Cardiac muscle cell (in vitro differentiated cells and primary cell): ENCODE measurements around the gene PSME1. TPM values are rescaled to one million over a fixed set of nuclear protein-coding genes. Genes with fewer than 3 reads are reported as not detected.

Source experiments
- DNase-seq, 2 donors: peaks; one replicate each; pipeline versions ENCODE4 v3.0.0 to v3.0.0-alpha.2; 2010 to 2017; ENCODE audit warnings: low read depth in 1 of 2, low spot score in 1 of 2
- H3K27ac ChIP-seq: fragments of 200-600 bp; sonication (generic); 2 replicates; pipeline ENCODE4 v1.5.1; 2016
- H3K27me3 ChIP-seq: fragments of 200-600 bp; sonication (generic); 2 replicates; pipeline ENCODE4 v1.6.0; 2016; ENCODE audit warnings: control low read depth
- H3K36me3 ChIP-seq: fragments of 200-600 bp; sonication (generic); 2 replicates; pipeline ENCODE4 v1.5.1; 2016; ENCODE audit warnings: control low read depth
- H3K4me1 ChIP-seq: fragments of 200-600 bp; sonication (generic); 2 replicates; pipeline ENCODE4 v1.8.1; 2017; ENCODE audit warnings: low read depth, mild to moderate bottlenecking, mixed run types
- H3K4me3 ChIP-seq: fragments of 200-600 bp; sonication (generic); 2 replicates; pipeline ENCODE4 v1.5.1; 2016; ENCODE audit warnings: mild to moderate bottlenecking
- H3K9me3 ChIP-seq: fragments of 200-600 bp; sonication (generic); 2 replicates; pipeline ENCODE4 v1.5.1; 2017; ENCODE audit warnings: low read depth, mild to moderate bottlenecking, control low read depth
- CTCF ChIP-seq: IDR thresholded peaks from 2 replicates; pipeline ENCODE4 v1.5.1; 2012; ENCODE audit warnings: low read depth, mild to moderate bottlenecking, low read length
- polyA plus RNA-seq: library from polyadenylated mRNA; unstranded; fragments of >200 nt; fragmentation: Nextera tagmentation; extraction: Ambion mirVana; gene quantifications from 2 replicates; pipeline ENCODE4 v1.2.1, GENCODE V29; 2016
- total RNA-seq: library from RNA; depleted of rRNA; stranded (reverse); fragments of >200 nt; gene quantifications from 2 replicates; pipeline ENCODE4 v1.2.3, GENCODE V29; 2016

Gene PSME1
- total and polyA plus RNA-seq, 2 experiments from 2014 or later, result 238 to 383 TPM

- Histone ChIP-seq H3K27ac (no peak overlapping the region), H3K36me3 (no peaks in the 10 kb centered on the region), H3K9me3 (no peaks in the 10 kb centered on the region), H3K4me1 (peaks cover 7% of the 10 kb centered on the region), H3K27me3 (no peaks in the 10 kb centered on the region), H3K4me3 (peak overlapping the region; percentile 45)
- no peak for TF ChIP-seq CTCF
- DNase-seq, result peak; percentile 9 to 50
Observed at GRCh38 chr14:24095271-24096068, 40.5 kb upstream of the PSME1 start.

GRCh38 chr14:24096545-24097181, 39.3 kb upstream of the PSME1 start:
- H3K27me3 ChIP-seq, result no peaks in the 10 kb centered on the region
- TF ChIP-seq CTCF, result no peak
- H3K4me1 ChIP-seq, result peaks cover 7% of the 10 kb centered on the region
- no peak for DNase-seq
- H3K9me3 ChIP-seq, result no peaks in the 10 kb centered on the region
- no peak overlapping the region for H3K27ac ChIP-seq
- no peaks in the 10 kb centered on the region for H3K36me3 ChIP-seq
- no peak overlapping the region for H3K4me3 ChIP-seq

- TF ChIP-seq CTCF, result no peak
Observed at GRCh38 chr14:24098229-24098926, 37.6 kb upstream of the PSME1 start.

GRCh38 chr14:24098927-24099813, 36.8 kb upstream of the PSME1 start:
- no peak overlapping the region for H3K4me3 ChIP-seq
- peaks cover 7% of the 10 kb centered on the region for H3K4me1 ChIP-seq
- H3K27me3 ChIP-seq, result no peaks in the 10 kb centered on the region
- TF ChIP-seq CTCF, result no peak
- no peak for DNase-seq
- no peaks in the 10 kb centered on the region for H3K36me3 ChIP-seq
- H3K9me3 ChIP-seq, result no peaks in the 10 kb centered on the region
- H3K27ac ChIP-seq, result no peak overlapping the region

More at GRCh38 chr14:24098229-24098926, 37.6 kb upstream of the PSME1 start:
- Histone ChIP-seq H3K27me3 (no peaks in the 10 kb centered on the region), H3K36me3 (no peaks in the 10 kb centered on the region), H3K9me3 (no peaks in the 10 kb centered on the region), H3K4me3 (no peak overlapping the region), H3K27ac (no peak overlapping the region), H3K4me1 (peaks cover 7% of the 10 kb centered on the region)
- no peak for DNase-seq
